ENCODE measurements around the gene SEC16A.
"Not testable (repeated sequence)": the region's sequence is repeated elsewhere in the genome, so short reads cannot be mapped to it uniquely, and the experiment has no call there.

The SEC16A gene

GRCh38 chr9:136412962-136413361, 69.9 kb downstream of the SEC16A start:
- no peak for DNase-seq

DNA sequence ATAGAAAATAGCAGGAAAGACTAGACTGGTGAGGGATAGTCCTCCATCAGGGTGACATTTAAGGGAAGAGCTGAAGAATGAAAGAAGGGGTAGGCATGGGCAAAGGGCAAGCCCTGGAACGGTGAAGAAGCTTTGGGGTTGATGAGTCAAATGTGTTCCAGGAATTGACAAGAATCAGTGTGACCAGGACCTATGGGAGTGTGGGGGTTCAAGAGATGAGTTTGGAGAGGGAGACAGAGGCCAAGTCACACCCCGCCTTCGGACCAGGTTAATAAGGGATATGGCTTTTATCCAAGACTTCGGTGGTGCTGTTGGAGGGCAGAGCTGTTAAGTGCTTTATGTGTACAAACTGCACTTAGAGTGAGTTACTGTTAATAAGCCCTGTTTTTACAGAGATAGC, 71.5 kb downstream of the SEC16A start:
- DNase-seq: no peak

DNA sequence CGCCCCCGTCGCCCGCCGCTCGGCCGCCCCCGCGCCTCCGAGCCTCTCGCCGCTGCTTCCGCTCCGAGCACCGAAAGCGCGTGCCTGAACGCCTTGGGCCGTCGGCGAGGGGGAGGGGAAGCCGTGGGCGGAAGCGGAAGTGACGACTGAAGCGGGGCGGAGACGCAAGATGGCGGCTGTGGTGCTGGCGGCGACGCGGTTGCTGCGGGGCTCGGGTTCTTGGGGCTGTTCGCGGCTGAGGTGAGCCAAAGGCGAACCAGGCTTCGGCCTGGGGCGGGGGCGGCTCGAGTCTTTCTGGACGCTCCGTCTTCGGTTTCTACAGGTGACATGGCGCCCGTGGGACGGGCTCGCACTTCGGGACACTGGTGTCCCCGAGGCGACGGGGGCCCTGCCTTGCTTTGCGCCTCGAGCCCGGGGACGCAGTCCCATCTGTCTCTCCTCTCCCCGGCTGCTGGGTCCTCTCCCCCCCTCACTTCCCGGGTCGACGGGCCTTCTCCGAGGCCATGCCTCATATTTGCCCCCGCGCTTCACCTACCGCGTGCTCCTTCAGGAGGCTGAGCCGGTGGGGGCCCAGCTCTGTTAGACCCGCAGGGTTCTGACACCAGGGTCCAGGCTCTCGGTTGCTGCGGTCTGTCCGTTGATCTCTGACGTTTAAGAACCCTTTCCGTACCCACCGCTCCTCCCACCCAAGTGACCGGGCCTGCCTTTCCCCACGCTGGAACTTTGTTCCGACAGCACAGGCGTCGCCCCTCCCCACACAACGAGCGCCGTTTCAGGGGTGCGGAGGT, 72.1 kb downstream of the SEC16A start, which contains the start of the genes ENTR1 and PMPCA:
Gene ENTR1, minus strand, starts transcription at position 115 of the 788 bp plus-strand sequence. CDS start 217 bp downstream, outside the sequence.
Gene PMPCA, plus strand, starts transcription at position 159 of the 788 bp plus-strand sequence. Its CDS starts 11 bp downstream, at position 170.
- peak; percentile 88 for DNase-seq

GRCh38 chr9:136409557-136410455, 73.0 kb downstream of the SEC16A start:
- DNase-seq: peak; percentile 35

DNA sequence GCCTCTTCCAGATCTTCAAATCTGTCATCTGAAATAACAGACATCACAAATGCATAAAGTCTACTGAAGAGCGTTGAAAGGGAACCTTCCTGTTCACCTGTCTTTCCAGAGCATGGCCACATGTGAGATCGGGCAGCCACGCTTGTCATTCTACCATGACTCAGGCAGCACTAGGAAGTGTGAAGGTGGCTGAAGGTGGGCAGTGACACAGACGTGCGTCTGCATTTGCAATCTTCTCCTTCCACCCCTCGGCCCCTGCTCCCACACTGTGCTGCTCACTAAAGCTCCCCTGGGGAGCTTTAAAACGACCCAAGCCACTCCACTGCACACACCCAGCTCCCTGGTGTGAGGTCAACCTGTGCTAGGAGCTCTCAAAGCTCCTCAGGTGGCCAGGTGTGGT, 74.9 kb downstream of the SEC16A start:
- no peak for DNase-seq

DNA sequence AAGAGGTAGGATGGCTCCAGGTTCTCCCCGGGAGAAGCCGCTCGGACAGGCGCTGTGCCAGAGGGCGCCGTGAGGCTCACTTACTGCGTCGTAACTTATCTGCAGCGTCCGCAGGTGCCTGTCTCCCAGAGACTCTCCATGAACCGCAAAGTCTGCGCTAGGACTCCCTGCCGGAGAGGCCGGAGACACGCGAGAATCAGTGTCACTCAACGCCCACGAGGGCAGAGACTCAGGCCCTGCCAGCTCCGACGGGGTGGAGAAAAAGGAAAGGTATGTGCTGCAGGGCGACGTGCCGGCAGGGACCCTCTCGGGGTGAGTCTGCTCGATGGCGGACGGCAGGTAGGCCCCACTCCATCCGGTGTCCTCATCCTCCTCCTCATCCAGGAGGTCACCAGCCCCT, 75.8 kb downstream of the SEC16A start:
- DNase-seq: not testable (repeated sequence)

DNA sequence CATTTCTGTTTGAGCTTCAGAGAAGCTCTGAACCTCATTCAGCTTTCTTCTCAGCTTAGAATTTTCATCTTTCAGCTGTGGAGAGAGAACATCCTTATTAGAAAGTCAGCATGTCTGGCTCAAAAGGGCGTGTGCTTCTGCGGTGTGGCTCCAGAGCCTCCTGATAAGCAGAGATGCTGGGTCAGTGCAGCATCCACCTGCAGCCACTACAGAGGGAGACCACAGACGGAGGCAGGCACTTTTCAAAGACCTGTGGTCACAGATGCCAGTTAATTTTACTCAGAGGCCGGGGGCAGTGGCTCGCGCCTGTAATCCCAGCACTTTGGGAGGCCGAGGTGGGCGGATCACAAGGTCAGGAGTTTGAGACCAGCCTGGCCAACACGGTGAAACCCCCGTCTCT, 76.9 kb downstream of the SEC16A start:
- not testable (repeated sequence) for DNase-seq

DNA sequence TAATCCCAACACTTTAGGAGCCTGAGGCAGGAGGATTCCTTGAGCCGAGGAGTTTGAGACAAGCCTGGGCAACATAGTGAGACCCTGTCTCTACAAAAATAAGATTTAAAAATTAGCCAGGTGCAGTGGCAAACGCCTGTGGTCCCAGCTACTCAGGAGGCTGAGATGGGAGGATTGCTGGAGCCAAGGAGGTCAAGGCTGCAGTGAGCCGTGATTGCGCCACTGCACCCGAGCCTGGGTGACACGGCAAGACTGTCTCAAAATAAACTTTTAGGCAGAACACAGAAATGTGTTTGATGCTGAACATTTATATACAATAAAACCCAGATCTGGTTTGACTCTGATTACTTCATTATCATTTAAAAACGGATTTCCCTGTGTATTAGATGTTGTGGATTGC, 77.4 kb downstream of the SEC16A start:
- DNase-seq: no peak

DNA sequence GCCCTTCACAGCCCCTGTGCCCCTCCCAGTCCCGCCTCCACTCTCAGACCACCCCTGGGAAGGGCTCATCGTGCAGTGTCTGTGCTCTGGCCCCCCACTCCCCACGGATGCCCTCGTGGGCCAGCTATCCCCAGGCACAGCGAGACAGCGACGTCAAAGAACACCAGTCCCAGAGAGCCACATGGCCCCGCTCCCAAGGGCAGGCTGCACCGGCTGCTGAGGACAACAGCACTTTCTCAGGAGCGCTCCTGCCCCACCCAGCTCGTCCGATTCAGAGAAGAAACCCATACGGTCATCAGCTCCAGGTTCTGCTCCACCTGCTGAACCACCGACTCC, 78.1 kb downstream of the SEC16A start:
- no peak for DNase-seq

DNA sequence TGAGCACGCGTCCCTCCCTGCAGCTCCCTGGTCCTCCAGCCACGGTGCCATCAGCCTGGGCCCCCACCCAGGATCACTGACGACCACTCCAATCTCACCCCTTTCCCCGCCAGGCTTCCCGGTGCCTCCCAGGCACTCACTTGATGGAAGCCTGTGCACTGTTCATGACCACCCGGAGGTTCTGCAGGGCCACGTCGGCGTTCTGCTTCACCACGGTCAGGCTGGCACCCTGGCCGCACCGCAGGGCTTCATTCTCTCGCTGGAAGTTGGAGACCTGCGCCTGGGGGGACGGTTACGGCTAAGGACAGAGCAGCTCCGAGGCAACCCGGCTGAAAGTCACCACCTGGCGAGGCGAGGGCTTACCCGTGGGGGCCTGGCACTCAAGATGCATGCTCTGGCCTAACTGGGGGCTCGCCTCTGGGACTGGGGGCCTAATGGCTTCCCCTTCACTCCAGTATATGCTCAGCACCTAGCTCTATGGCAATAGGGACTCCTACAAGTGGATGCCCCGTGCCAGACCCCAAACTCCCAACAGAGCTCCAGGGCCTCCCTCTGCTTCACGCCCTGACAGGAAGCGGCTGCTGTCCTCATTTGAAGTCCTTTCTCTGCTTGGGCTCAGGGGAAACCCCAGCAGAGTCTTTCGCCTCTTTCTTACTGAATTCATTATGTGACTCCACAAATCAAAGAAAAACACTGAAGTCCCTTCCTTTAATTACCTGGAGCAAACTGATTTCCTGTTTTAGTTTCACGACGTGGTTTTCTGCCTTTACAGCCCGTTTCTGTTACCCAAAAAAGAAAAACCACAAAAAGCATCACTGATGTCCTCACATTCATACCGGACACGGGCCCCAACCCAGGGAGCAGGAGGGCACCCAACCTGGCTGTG, 78.7 kb downstream of the SEC16A start:
- DNase-seq: no peak

DNA sequence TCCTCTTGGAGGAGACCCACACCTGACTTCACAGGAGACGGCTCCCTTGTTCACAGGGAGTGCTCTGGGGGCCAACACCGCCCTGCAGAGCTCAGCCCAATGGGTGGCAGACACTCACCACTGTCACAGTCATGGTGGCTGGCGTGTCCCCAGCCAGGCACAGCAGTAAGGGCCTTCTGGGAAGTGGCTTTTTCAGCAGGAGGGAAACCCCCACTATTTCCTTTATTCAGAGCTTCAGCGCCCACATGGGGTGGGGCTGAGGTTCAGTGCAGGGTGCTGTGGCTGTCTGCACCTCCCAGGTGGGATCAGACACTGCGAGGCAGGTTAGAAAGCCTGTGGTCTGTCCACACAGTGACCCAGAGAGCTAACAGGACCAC, 79.3 kb downstream of the SEC16A start:
- DNase-seq: no peak

GRCh38 chr9:136402067-136402466, 80.8 kb downstream of the SEC16A start:
- no peak for DNase-seq

DNA sequence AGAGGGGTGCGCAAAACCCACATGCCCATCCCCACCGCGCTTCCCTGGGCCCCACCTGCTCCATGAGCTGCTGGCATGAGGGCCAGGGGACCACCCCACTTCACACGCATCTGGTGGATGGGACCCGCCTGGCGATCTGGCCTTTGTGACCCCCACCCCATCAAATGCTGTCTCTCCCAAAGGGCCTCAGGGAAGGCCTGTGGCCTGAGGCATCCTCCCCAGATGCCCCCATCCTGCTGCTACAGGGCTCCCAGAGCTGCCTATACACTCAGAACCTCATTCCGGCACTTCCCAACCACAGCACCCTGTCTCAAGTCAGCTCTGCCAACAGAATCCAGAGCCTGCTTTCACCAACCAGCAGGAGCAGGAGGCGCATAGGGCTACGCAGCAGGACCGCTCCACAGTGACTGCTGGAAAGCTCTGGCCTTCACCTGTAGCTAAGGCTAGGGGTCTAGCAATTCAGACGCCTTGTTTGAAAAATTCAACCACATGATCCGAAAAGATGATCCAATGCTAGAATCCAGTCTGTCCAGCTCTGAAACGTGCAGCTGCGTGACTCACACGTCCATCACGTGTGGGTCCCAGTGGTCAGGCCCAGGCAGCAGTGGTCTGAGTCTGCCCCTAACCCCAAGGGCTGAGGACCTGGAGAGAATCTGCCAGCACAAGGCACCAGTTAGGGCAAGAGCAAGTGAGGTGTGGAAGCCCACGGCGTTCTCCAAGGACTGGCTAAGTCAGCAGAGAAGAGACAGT, 81.5 kb downstream of the SEC16A start:
- no peak for DNase-seq

DNA sequence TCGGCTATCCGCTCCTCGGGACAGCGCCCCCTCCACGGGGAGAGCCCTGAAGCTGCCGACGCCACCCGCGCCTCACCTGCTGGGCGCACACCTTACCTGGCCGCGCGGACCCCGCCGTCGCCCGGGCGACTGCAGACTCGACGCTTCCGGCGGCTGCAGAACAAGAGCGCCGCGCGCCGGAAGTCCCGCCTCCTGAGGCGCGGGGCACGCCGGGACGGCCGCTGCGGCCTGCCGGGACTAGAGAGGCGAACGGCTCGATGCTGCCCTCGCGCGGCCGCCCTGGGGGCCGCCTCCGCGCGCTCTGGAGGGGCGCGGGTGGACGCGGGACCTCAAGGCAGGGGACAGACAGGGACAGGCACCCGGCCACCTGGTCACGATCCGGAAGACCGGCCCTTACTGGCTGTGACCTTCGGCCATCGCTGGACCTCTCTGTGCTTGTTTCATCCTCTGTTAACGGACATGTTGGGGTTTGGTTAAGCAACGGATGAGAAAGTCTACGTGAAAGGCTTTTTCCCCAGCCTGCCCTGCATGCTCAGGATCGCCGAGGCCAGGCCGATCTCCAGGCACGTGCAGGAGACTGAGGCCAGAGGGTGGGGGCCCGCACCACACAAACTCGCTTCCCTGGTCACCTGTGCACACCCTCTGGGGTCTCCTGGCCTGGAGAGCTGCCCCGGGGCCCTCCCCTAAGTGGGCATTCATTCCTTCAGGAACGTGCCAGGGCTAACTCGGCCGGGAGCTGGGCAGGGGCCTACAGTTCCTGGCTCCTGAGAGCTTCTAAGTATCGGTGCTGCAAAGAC, 82.6 kb downstream of the SEC16A start, which contains the start of gene SNAPC4:
Gene SNAPC4, minus strand, starts transcription at position 133 of the 797 bp plus-strand sequence. CDS start 1,742 bp downstream, outside the sequence.
- DNase-seq: peak; percentile 84

GRCh38 chr9:136399176-136400037, 83.4 kb downstream of the SEC16A start:
- DNase-seq: no peak

DNA sequence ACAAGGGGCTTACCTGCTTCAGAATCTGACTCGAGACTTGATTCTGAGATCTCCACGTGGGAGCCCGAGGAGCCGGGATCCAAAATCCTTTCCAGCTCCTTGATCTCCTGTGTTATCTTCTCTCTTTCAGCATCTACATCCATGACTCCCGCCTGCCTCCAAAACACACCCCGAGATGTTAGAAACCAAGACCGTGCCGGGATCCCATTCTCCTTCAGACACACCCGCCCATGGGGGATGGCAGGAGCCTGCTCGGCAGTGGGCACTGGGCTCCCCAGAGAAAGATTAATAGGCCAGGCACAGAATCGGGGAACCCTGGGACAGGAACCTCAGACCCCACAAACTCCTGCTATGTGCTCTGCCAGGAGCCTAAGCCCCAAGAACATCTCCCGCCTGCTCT, 84.6 kb downstream of the SEC16A start:
- no peak for DNase-seq

DNA sequence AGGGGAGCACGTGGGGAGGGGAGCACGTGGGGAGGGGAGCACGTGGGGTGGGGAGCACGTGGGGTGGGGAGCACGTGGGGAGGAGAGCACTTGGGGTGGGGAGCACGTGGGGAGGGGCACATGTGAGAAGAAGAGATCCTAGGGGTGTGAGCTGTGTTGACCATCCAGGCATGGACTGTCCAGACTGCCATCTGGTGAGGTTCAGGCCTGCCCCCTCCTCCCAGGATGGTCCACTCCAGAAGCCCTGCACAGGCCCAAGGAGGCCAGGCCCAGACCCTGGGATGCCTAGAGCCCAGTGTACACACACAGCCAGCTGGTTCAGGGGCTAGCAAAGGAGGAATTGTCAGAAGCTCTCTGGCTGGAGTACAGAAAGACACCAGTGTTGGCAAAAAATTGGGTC, 85.2 kb downstream of the SEC16A start:
- no peak for DNase-seq

GRCh38 chr9:136396219-136396515, 86.7 kb downstream of the SEC16A start:
- DNase-seq: no peak

DNA sequence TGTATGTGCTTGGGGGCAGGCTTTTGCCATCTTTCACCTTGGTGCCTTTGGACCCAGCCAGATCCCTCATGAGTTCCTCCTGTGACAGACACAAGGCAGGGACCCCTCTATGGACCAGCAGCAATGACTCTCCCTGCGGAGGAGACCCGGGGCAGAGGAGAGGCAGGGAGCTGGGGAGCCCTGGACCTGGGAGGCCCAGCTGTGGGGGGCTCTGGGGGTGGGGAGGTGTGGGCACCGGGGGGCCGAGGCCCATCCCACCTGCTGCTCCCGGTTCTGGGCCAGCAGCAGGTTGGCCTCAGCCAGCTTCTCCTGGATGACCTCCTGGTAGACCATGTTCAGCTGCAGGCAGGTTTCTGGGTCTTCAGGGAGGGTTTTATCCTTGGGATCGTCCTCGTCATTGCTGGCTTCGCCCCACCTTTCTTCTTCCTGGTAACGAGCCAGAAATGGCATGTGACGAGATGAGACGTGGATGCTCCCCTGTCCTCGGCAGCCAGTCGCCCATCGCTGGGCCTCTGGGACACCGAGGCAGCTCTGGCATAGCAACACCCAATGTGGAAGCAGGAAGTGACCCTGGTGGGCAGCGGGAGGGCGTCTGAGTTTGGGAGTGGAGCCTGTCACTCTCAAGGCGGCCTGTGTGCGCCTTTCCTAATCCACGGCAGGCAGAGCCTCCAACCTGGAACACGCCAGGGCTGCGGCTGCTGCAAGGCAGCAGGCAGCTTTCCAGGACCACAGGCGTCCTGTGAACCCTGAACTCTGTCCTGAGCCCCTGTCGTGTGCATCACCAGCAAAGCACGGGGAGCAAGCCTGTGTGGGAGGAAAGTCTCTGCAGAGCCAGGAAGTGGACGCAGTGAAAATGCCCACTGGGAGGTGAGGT, 87.3 kb downstream of the SEC16A start:
- DNase-seq: no peak
